GM21360 (cell line): ENCODE measurements around the gene CAT.

ENCODE experiments used
- ATAC-seq: cut with Tn5 transposase; IDR thresholded peaks from one replicate; pipeline ENCODE4 v1.9.1; 2021; ENCODE audit warnings: mild to moderate bottlenecking, moderate library complexity; ENCODE audit not compliant: unreplicated experiment

CAT gene

GRCh38 chr11:34519595-34520235 is 81.0 kb downstream of the CAT start:
- no peak for ATAC-seq

GRCh38 chr11:34521265-34521664 is 82.5 kb downstream of the CAT start:
- no peak for ATAC-seq
